Ovary (tissue), 9 donors: Measurements from ENCODE around the gene KL. TPM values are rescaled to one million over a fixed set of nuclear protein-coding genes. Genes with fewer than 3 reads are reported as not detected.

Experiments used
- DNase-seq, 5 donors: peaks; one replicate each; pipeline ENCODE4 v3.0.0-alpha.2; 2019 to 2020
- H3K27ac ChIP-seq, 2 donors: fragments of 200-600 bp; one replicate each; pipeline versions ENCODE4 v1.5.1 to v1.8.0; 2019 to 2022
- H3K27me3 ChIP-seq: fragments of 200-600 bp; one replicate; pipeline ENCODE4 v1.8.0; 2022
- H3K36me3 ChIP-seq: fragments of 200-600 bp; sonication (generic); one replicate; pipeline ENCODE4 v1.5.1; 2019
- H3K4me1 ChIP-seq: one replicate; pipeline ENCODE4 v1.8.1; 2013; ENCODE audit warnings: mild to moderate bottlenecking, moderate library complexity; ENCODE audit not compliant: insufficient read depth
- H3K4me3 ChIP-seq: fragments of 200-600 bp; sonication (generic); one replicate; pipeline ENCODE4 v1.5.1; 2017
- H3K9me3 ChIP-seq, 2 donors: fragments of 200-600 bp in 1 of 2; sonication (generic) in 1 of 2; one replicate each; pipeline versions ENCODE4 v1.5.1 to v1.8.1; 2013 to 2019; ENCODE audit warnings: mild to moderate bottlenecking in 1 of 2, moderate library complexity in 1 of 2
- EP300 ChIP-seq: sonication (generic); formaldehyde crosslinking; IDR thresholded peaks from one replicate; pipeline ENCODE4 v1.6.1; 2017; ENCODE audit warnings: antibody characterized with exemption
- POLR2A ChIP-seq: fragments of 450-650 bp; IDR thresholded peaks from one replicate; pipeline ENCODE4 v1.6.1; 2017; ENCODE audit warnings: antibody characterized with exemption, mild to moderate bottlenecking, moderate library complexity
- WGBS, 3 donors: extraction: QIAGEN DNeasy Blood & Tissue Kit in 1 of 3; methylation state at CpG; one replicate each; pipeline versions ENCODE4 v1.1.5 to v1.1.7; 2013 to 2017; 5-methylcytosine and 5-hydroxymethylcytosine counted together
- intact Hi-C, 4 donors: fragments of 100-400 bp; cut with DNase I; formaldehyde crosslinking; loops; one replicate each; pipeline versions ENCODE4 v1.11.0 to v1.15.1; 2022 to 2023
- polyA plus RNA-seq, 2 donors: library from polyadenylated mRNA; stranded (reverse); fragments of 200-250 nt in 1 of 2; fragments of 350-450 nt in 1 of 2; fragmentation: Illumina TruSeq in 1 of 2; extraction: RNeasy Lipid Tissue Mini Kit (QIAGEN cat#74804) in 1 of 2; gene quantifications; one replicate each; pipeline ENCODE4 v1.2.3, GENCODE V29; 2013 to 2014
- total RNA-seq, 7 donors: library from RNA; depleted of rRNA in 2 of 7; stranded (reverse); fragments of >200 nt in 2 of 7; fragmentation: NEBNext Ultra II Directional in 3 of 7; extraction: Animal tissue kit (Norgen Biotek cat#: 25700) in 3 of 7; gene quantifications; one replicate each; pipeline versions ENCODE4 v1.1.0 to v1.2.4, GENCODE V29; 2016 to 2023
- TF ChIP-seq, protein P1 (sequence below), 3 donors: fragments of 450-650 bp in 2 of 3; fragments of 200-600 bp in 1 of 3; IDR thresholded peaks; one replicate each; pipeline versions ENCODE4 v1.5.1 to v1.8.0; 2016 to 2022; ENCODE audit warnings: antibody characterized with exemption in 3 of 3, mild to moderate bottlenecking in 1 of 3
- donor health status: DM: no; HTN: no; CAD: no; lungs with moderate emphysema.
- donor health status: DM: no; HTN: no; CAD: no.
- donor health status: Bipolar disorder and iron deficiency.
- donor health status: DM: yes; HTN: yes; CAD: no.
- donor health status: DM: no; HTN: no; CAD: no.
- donor health status: DM: yes; HTN: yes; CAD: no.

Gene KL
- total and polyA plus RNA-seq, 9 donors: 0.24 to 1.3 (median 0.55) TPM

DNA sequence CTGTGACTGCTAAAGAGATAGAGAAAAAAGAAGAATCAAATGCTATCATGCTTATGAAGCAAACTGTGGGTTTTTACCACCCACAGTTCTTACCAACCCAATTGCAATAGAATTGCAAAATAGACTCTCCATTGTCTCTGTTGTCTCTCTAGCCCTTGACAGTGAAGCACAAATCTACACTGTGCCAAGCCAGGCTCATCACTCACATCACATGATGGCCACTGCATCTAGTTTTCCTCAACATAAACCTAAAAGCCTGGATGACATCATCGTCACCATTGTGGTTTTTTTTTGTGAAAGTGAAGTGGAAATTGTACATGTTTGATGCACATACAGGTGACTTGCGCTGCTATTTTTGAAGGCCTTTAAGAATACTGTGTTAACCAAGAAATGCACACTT is 56.1 kb downstream of the KL start:
- H3K27ac ChIP-seq: no peak overlapping the region
- no peaks in the 10 kb centered on the region for H3K4me1 ChIP-seq
- no peaks in the 10 kb centered on the region for H3K9me3 ChIP-seq
- no peaks in the 10 kb centered on the region for H3K27me3 ChIP-seq
- no peak for DNase-seq
- WGBS, 3 donors: 95 to 98% (median 97%) methylated on average over 2 of the region's 2 CpGs
- TF ChIP-seq, protein P1, sequence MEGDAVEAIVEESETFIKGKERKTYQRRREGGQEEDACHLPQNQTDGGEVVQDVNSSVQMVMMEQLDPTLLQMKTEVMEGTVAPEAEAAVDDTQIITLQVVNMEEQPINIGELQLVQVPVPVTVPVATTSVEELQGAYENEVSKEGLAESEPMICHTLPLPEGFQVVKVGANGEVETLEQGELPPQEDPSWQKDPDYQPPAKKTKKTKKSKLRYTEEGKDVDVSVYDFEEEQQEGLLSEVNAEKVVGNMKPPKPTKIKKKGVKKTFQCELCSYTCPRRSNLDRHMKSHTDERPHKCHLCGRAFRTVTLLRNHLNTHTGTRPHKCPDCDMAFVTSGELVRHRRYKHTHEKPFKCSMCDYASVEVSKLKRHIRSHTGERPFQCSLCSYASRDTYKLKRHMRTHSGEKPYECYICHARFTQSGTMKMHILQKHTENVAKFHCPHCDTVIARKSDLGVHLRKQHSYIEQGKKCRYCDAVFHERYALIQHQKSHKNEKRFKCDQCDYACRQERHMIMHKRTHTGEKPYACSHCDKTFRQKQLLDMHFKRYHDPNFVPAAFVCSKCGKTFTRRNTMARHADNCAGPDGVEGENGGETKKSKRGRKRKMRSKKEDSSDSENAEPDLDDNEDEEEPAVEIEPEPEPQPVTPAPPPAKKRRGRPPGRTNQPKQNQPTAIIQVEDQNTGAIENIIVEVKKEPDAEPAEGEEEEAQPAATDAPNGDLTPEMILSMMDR (IDR thresholded peaks at IDR 0.05): no peak
- TF ChIP-seq EP300 (no peak), POLR2A (no peak)
- intact Hi-C loops: no loop called here
- no peaks in the 10 kb centered on the region for H3K36me3 ChIP-seq
- no peak overlapping the region for H3K4me3 ChIP-seq

DNA sequence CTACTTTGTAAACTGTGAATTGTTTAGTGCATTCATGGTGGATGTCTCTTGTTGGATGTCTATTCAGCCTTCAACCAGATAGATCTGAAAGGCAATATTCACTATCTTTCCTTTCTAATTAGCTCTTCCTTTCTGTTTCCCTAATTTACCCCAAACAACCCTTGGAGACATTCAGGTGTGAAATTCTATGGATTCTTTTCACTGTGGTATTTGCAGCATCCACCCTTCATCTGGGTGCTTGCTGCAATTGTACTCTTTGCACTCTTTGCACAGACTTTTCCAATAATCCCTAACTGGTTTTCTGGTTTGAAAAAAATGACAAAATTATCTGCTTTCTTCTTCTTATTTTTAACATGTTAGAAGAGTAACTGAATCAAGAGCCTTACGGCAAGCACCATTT is 56.5 kb downstream of the KL start:
- Histone ChIP-seq H3K4me3 (no peak overlapping the region), H3K27me3 (no peaks in the 10 kb centered on the region), H3K27ac (no peak overlapping the region), H3K4me1 (no peaks in the 10 kb centered on the region), H3K9me3 (no peaks in the 10 kb centered on the region), H3K36me3 (no peaks in the 10 kb centered on the region)
- TF ChIP-seq POLR2A (no peak), EP300 (no peak)
- TF ChIP-seq, protein P1 (IDR thresholded peaks at IDR 0.05): no peak
- DNase-seq: no peak
- 96 to 97% (median 97%) methylated on average over 1 of the region's 1 CpG for WGBS, 3 donors
- intact Hi-C loops: no loop called here

DNA sequence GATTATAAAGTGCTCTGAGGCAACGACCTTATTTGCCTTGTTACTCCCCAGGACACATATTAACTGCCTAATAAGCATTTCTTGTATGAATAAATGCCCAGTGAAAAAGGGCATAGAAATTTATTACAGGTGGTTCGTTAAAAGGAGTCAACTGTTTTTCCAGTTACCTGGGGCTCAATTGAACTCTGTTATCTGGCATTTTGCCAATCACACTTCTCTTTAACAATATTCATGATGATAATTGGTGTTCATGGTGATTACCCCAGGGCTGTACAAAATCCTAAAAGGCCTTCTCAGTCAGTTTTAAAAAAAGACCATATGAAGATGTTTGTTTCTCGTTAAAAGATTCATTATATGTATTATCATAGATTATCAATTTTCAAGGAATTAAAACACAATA is 57.1 kb downstream of the KL start:
- Histone ChIP-seq H3K4me1 (no peaks in the 10 kb centered on the region), H3K27ac (no peak overlapping the region), H3K9me3 (no peaks in the 10 kb centered on the region), H3K36me3 (no peaks in the 10 kb centered on the region), H3K27me3 (no peaks in the 10 kb centered on the region), H3K4me3 (no peak overlapping the region)
- TF ChIP-seq EP300 (no peak), POLR2A (no peak)
- TF ChIP-seq, protein P1 (IDR thresholded peaks at IDR 0.05): no peak
- intact Hi-C loops: no loop called here
- DNase-seq: no peak
- WGBS, 3 donors: 84 to 87% (median 87%) methylated on average over 3 of the region's 3 CpGs

DNA sequence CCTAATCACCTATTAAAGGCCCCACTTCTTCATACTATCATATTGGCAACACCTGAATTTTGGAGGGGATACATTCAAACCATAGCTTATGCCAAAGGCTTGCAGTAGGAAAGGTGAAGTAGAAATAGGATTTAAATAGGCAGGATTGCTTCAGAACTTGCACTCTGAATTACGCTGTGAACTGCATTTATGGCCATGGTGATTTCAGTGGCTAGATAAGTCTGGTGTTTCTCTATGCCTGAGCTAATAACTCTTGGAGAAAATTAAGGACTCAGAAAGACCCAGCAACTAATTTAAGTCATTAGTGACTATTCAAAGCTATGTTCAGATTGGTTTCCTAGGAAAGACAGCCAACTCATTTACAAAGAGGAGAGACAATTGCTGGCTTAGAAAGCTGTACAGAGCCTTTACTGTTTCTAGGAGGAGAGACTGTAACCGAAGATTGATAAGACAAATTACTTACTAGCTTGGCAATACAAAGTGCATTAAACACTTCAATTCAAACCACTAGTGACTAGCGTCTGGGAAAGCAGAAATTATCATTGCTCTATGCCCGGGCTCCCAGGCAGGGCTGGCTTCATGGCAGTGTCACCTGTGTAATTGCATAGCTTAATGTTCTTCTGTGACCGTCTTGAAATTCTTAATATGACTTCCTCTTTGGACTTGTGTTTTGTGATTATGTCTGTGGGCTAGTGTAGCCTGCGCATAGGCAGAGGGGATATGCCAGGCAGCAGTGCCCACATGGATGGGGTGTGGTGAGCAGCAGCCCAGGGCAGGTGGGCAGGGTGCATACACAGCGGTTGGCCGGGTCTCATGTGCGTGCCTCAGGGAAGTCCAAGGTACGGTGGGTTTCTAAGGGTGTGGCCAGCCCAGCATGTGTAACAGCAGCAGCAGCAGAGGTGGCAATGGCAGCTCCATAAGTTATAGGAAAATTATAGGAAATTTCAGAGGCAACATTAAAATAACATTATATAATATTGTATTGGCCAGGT is 60.1 kb downstream of the KL start:
- Histone ChIP-seq H3K9me3 (no peaks in the 10 kb centered on the region), H3K36me3 (no peaks in the 10 kb centered on the region), H3K4me1 (no peaks in the 10 kb centered on the region), H3K27ac (no peak overlapping the region), H3K4me3 (no peak overlapping the region), H3K27me3 (no peaks in the 10 kb centered on the region)
- intact Hi-C loops: no loop called here
- TF ChIP-seq POLR2A (no peak), EP300 (no peak)
- TF ChIP-seq, protein P1 (IDR thresholded peaks at IDR 0.05): no peak
- WGBS, 3 donors: 91 to 94% (median 93%) methylated on average over 10 of the region's 10 CpGs
- DNase-seq: no peak
